Stomach (tissue), 19 donors: ENCODE measurements around the gene OR51F1. TPM values are rescaled to one million over a fixed set of nuclear protein-coding genes. Genes with fewer than 3 reads are reported as not detected.
"Not testable (repeated sequence)": the region's sequence is repeated elsewhere in the genome, so short reads cannot be mapped to it uniquely, and the experiment has no call there.

Experiments used
- DNase-seq, 2 donors: peaks; one replicate each; pipeline versions ENCODE4 v3.0.0 to v3.0.0-alpha.2; 2013 to 2019
- H3K27ac ChIP-seq, 5 donors: fragments of 200-600 bp in 4 of 5; sonication (generic) in 4 of 5; one replicate each; pipeline ENCODE4 v1.5.1; 2013 to 2019; ENCODE audit warnings: mild to moderate bottlenecking in 1 of 5, moderate library complexity in 1 of 5
- H3K27me3 ChIP-seq, 3 donors: fragments of 200-600 bp; sonication (generic); one replicate each; pipeline ENCODE4 v1.5.1; 2017 to 2019; ENCODE audit warnings: mixed run types in 1 of 3
- H3K36me3 ChIP-seq, 4 donors: fragments of 200-600 bp; sonication (generic); 1 replicate in 3 of 4; 2 replicates in 1 of 4; pipeline ENCODE4 v1.5.1; 2016 to 2019
- H3K4me1 ChIP-seq, 4 donors: fragments of 200-600 bp; sonication (generic); one replicate each; pipeline ENCODE4 v1.5.1; 2016 to 2019
- H3K4me3 ChIP-seq, 4 donors: fragments of 200-600 bp; sonication (generic) in 3 of 4; one replicate each; pipeline ENCODE4 v1.5.1; 2016 to 2019; ENCODE audit warnings: mild to moderate bottlenecking in 1 of 4
- H3K9me3 ChIP-seq, 4 donors: fragments of 200-600 bp; sonication (generic); one replicate each; pipeline ENCODE4 v1.5.1; 2016 to 2019
- EP300 ChIP-seq: sonication (generic); formaldehyde crosslinking; IDR thresholded peaks from one replicate; pipeline ENCODE4 v1.6.1; 2017; ENCODE audit warnings: antibody characterized with exemption
- POLR2A ChIP-seq, 4 donors: fragments of 450-650 bp; IDR thresholded peaks; one replicate each; pipeline ENCODE4 v1.6.1; 2016; ENCODE audit warnings: antibody characterized with exemption in 4 of 4, control low read depth in 2 of 4, mild to moderate bottlenecking in 1 of 4, moderate library complexity in 1 of 4
- POLR2AphosphoS5 ChIP-seq, 3 donors: sonication (generic); formaldehyde crosslinking; IDR thresholded peaks; one replicate each; pipeline ENCODE4 v1.6.1; 2016; ENCODE audit warnings: antibody characterized with exemption in 3 of 3
- WGBS, 5 donors: extraction: QIAGEN DNeasy Blood & Tissue Kit in 3 of 5; methylation state at CpG; one replicate each; pipeline versions ENCODE4 v1.1.5 to v1.1.7; 2013 to 2018; 5-methylcytosine and 5-hydroxymethylcytosine counted together
- intact Hi-C: fragments of 100-400 bp; cut with DNase I; formaldehyde crosslinking; loops from one replicate; pipeline ENCODE4 v1.15.1; 2023; ENCODE audit warnings: low total_unique reads
- long read RNA-seq, 10 donors: transcript quantifications; one replicate each; lab custom pipeline, GENCODE V29; 2026
- polyA plus RNA-seq, 3 donors: library from polyadenylated mRNA; stranded (reverse); fragments of 200-250 nt; gene quantifications; one replicate each; pipeline ENCODE4 v1.2.3, GENCODE V29; 2013
- total RNA-seq, 5 donors: library from RNA; depleted of rRNA; stranded (reverse); fragments of >200 nt; gene quantifications; one replicate each; pipeline versions ENCODE4 v1.1.0 to v1.2.3, GENCODE V29; 2014 to 2016
- TF ChIP-seq, protein P1 (sequence below), 7 experiments: fragments of 450-650 bp in 4 of 7; fragments of 200-600 bp in 3 of 7; sonication (generic) in 3 of 7; IDR thresholded peaks; one replicate each; pipeline ENCODE4 v1.5.1; 2016 to 2019; ENCODE audit warnings: antibody characterized with exemption in 7 of 7, control low read depth in 2 of 7, mild to moderate bottlenecking in 1 of 7
- donor health status: healthy with polysubstance abuse.
- donor health status: Bipolar disorder and iron deficiency.
- donor health status: healthy.

The OR51F1 gene, protein sequence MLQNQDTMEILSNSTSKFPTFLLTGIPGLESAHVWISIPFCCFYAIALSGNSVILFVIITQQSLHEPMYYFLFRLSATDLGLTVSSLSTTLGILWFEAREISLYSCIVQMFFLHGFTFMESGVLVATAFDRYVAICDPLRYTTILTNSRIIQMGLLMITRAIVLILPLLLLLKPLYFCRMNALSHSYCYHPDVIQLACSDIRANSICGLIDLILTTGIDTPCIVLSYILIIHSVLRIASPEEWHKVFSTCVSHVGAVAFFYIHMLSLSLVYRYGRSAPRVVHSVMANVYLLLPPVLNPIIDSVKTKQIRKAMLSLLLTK
- total RNA-seq, result not detected
- not detected for polyA plus RNA-seq
- long read RNA-seq, donor 1, result 0 reads
- long read RNA-seq, donor 2, result 0 reads
- long read RNA-seq, donor 3, result 0 reads
- long read RNA-seq, donor 4, result 0 reads
- long read RNA-seq, donor 5, result 0 reads
- long read RNA-seq, donor 6, result 0 reads
- long read RNA-seq, donor 7, result 0 reads
- long read RNA-seq, donor 8, result 0 reads
- long read RNA-seq, donor 9, result 0 reads
- long read RNA-seq, donor 10, result 0 reads

DNA sequence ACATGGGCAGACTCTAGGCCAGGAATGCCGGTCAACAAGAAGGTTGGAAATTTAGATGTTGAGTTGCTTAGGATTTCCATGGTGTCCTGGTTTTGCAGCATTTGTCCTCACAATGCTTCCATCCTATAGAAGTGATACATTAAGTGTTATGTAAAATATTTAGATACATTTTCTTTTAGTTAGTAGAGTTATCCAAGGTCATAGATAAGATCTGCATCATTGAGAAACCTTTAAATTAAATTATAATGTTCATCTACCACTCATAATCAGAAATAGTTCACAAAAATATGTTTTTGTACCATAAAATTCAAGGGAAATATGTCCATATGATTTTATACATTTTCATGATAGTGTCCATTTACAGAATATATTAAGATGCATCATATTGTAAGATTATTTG, at the start of gene OR51F1:
Gene OR51F1, minus strand, starts transcription at position 101 of the 400 bp plus-strand sequence. Its CDS starts 0 bp downstream, at position 101.
- H3K4me3 ChIP-seq, result no peak within 1 kb of the TSS
- H3K36me3 ChIP-seq, result no peaks in the 10 kb centered on the region
- TF ChIP-seq EP300 (no peak), POLR2A (IDR thresholded peaks at IDR 0.05) (no peak), POLR2AphosphoS5 (IDR thresholded peaks at IDR 0.05) (no peak)
- TF ChIP-seq, protein P1, sequence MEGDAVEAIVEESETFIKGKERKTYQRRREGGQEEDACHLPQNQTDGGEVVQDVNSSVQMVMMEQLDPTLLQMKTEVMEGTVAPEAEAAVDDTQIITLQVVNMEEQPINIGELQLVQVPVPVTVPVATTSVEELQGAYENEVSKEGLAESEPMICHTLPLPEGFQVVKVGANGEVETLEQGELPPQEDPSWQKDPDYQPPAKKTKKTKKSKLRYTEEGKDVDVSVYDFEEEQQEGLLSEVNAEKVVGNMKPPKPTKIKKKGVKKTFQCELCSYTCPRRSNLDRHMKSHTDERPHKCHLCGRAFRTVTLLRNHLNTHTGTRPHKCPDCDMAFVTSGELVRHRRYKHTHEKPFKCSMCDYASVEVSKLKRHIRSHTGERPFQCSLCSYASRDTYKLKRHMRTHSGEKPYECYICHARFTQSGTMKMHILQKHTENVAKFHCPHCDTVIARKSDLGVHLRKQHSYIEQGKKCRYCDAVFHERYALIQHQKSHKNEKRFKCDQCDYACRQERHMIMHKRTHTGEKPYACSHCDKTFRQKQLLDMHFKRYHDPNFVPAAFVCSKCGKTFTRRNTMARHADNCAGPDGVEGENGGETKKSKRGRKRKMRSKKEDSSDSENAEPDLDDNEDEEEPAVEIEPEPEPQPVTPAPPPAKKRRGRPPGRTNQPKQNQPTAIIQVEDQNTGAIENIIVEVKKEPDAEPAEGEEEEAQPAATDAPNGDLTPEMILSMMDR (IDR thresholded peaks at IDR 0.05), result no peak
- intact Hi-C loops, result no loop called here
- no peak for DNase-seq
- H3K27me3 ChIP-seq, result no peaks in the 10 kb centered on the region
- H3K27ac ChIP-seq, result no peak within 1 kb of the TSS
- no peaks in the 10 kb centered on the region for H3K4me1 ChIP-seq
- H3K9me3 ChIP-seq, result no peaks in the 10 kb centered on the region
- WGBS, 5 donors, result 94 to 100% (median 97%) methylated on average over 1 of the region's 1 CpG

DNA sequence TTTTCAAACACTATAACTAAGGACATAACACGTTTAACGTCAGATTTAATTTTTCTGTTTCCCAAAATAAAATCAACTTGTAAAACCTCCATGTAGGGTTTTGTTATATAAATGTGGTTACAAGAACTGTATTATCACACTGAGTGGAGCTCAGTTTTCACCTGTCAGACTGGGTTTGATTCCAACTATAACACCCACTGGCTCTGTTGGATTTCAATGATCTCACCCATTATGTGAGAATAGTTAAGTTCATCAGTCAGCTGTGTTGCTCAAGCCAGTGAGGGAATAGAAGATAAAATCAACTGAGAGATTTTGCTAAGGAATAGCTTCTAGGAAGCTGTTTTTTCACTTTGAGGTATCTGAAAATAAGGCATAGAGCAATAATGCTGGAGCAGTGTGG, 39.5 kb upstream of the OR51F1 start:
- no peak for TF ChIP-seq POLR2AphosphoS5 (IDR thresholded peaks at IDR 0.05)
- TF ChIP-seq, protein P1 (IDR thresholded peaks at IDR 0.05), result no peak
- TF ChIP-seq POLR2A (IDR thresholded peaks at IDR 0.05), result no peak
- no peak for TF ChIP-seq EP300
- no peaks in the 10 kb centered on the region for H3K36me3 ChIP-seq
- intact Hi-C loops, result no loop called here
- H3K27ac ChIP-seq, result no peak overlapping the region
- no peaks in the 10 kb centered on the region for H3K9me3 ChIP-seq
- 86 to 98% (median 87%) methylated on average over 2 of the region's 2 CpGs for WGBS, 5 donors
- H3K27me3 ChIP-seq, result no peaks in the 10 kb centered on the region
- H3K4me3 ChIP-seq, result no peak overlapping the region
- H3K4me1 ChIP-seq, result no peaks in the 10 kb centered on the region
- DNase-seq, result no peak

DNA sequence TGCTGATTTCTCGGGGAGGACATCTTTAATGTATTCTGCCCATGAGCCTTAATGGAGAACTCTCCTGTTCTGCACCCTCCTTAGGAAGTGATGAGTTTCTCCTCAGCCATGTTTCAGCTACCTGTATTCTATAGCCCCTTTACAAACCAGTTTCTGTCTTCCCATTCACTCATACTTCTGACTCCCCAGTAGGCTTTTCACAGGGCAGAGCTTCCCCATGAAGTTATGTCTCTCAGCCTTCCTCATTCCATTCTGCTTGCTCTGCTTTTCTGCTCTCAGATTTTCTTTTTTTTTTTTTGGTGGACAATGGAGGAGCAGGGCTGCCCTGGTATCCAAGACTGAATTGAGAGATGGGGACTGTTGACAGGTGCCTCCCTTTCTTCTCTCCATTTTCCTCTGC, 38.7 kb upstream of the OR51F1 start:
- Histone ChIP-seq H3K36me3 (no peaks in the 10 kb centered on the region), H3K4me3 (no peak overlapping the region), H3K27ac (no peak overlapping the region), H3K4me1 (no peaks in the 10 kb centered on the region), H3K27me3 (no peaks in the 10 kb centered on the region), H3K9me3 (no peaks in the 10 kb centered on the region)
- DNase-seq, result no peak
- WGBS, 5 donors, result 79 to 95% (median 93%) methylated on average over 1 of the region's 1 CpG
- intact Hi-C loops, result no loop called here
- TF ChIP-seq EP300 (no peak), POLR2A (IDR thresholded peaks at IDR 0.05) (no peak), POLR2AphosphoS5 (IDR thresholded peaks at IDR 0.05) (no peak)
- TF ChIP-seq, protein P1 (IDR thresholded peaks at IDR 0.05), result no peak

DNA sequence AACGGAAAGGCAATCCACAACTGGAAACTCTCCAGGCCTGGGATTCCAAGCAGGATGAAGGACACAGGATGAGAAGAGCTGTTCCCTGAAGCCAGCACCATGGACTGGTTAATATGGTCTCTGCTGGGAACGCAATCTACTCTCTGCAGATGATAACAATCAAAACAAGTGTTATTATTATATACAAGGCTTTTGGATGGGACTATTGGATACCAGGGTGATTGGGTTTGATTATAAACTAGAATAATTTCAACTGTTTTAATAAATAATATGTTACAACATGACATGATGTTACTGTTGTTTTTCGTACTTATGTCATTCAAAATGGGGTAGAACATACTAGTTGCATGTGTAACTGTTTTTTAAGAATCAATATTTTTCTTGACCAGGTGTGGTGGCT, 34.5 kb upstream of the OR51F1 start, which contains the start of gene OR52R1:
Gene OR52R1, minus strand, starts transcription at position 101 of the 400 bp plus-strand sequence. Its CDS starts 0 bp downstream, at position 101.
- no peak for TF ChIP-seq POLR2AphosphoS5 (IDR thresholded peaks at IDR 0.05)
- TF ChIP-seq EP300, result no peak
- TF ChIP-seq, protein P1 (IDR thresholded peaks at IDR 0.05), result no peak
- no peak for TF ChIP-seq POLR2A (IDR thresholded peaks at IDR 0.05)
- intact Hi-C loops, result no loop called here
- Histone ChIP-seq H3K27ac (no peak within 1 kb of the TSS), H3K36me3 (no peaks in the 10 kb centered on the region), H3K4me1 (no peaks in the 10 kb centered on the region), H3K27me3 (no peaks in the 10 kb centered on the region), H3K9me3 (no peaks in the 10 kb centered on the region), H3K4me3 (no peak within 1 kb of the TSS)
- 77 to 96% (median 83%) methylated on average over 3 of the region's 3 CpGs for WGBS, 5 donors
- DNase-seq, result no peak

DNA sequence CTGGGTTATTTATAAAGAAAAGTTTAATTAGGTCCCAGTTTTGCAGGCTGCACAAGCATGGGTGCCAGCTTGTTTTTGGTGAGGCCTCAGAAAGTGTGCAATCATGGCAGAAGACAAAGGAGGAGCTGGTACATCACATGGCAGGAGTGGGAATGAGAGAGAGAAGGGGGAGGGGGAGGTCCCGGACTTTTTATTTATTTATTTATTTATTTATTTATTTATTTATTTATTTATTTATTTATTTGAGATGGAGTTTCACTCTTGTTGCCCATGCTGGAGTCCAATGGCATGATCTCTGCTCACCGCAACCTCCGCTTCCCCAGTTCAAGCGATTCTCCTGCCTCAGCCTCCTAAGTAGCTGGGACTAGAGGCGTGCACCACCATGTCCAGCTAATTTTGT, 31.6 kb upstream of the OR51F1 start:
- H3K27me3 ChIP-seq, H3K27ac ChIP-seq, H3K9me3 ChIP-seq, H3K4me3 ChIP-seq, intact Hi-C loops, H3K36me3 ChIP-seq, H3K4me1 ChIP-seq, DNase-seq: not testable (repeated sequence)
- WGBS, 5 donors, result 61 to 96% (median 91%) methylated on average over 3 to 5 of the region's 5 CpGs
